B cell (primary cell): ENCODE results near the gene IGSF3. TPM values are rescaled to one million over a fixed set of nuclear protein-coding genes. Genes with fewer than 3 reads are reported as not detected.

Experiments
- ATAC-seq: fragments of 200-7000 bp; cut with Tn5 transposase; one replicate; pipeline ENCODE4 v1.10.0; 2021; ENCODE audit warnings: low read depth, mild to moderate bottlenecking, moderate number of reproducible peaks, moderate library complexity
- CTCF ChIA-PET: fragments of 350-600 bp; sonication (Branson Sonifier 250); formaldehyde crosslinking; loops from one replicate; lab custom pipeline; 2021; ENCODE audit warnings: antibody characterized with exemption, inconsistent platforms; lab: Charles Lee
- POLR2A ChIA-PET: fragments of 350-600 bp; sonication (Branson Sonifier 250); formaldehyde crosslinking; loops from one replicate; lab custom pipeline; 2021; ENCODE audit warnings: antibody characterized with exemption; lab: Charles Lee
- DNase-seq: peaks from one replicate; pipeline ENCODE4 v3.0.0; 2013
- H2AFZ ChIP-seq: 2 replicates; pipeline ENCODE4 v1.6.1; 2012; ENCODE audit warnings: mild to moderate bottlenecking, low read depth, low read length; ENCODE audit not compliant: insufficient read depth, poor library complexity, severe bottlenecking
- H3K27ac ChIP-seq, 2 donors: 1 replicate in 1 of 2; 2 replicates in 1 of 2; pipeline ENCODE4 v1.5.1; 2012 to 2013; ENCODE audit warnings: low read length in 2 of 2, mild to moderate bottlenecking in 2 of 2, moderate library complexity in 1 of 2
- H3K27me3 ChIP-seq, 4 experiments: fragments of 200-600 bp in 1 of 4; sonication (generic) in 1 of 4; replicated peaks in 1 of 4; 1 replicate in 2 of 4; 2 replicates in 2 of 4; pipeline versions ENCODE4 v1.6.1 to v1.7.0; 2013 to 2016; ENCODE audit warnings: low read length in 3 of 4, mild to moderate bottlenecking in 2 of 4, mixed read lengths in 1 of 4, moderate library complexity in 1 of 4; ENCODE audit not compliant: insufficient read depth in 4 of 4, control insufficient read depth in 3 of 4; ENCODE audit errors: control extremely low read depth in 1 of 4
- H3K36me3 ChIP-seq, 2 experiments: replicated peaks in 1 of 2; 1 replicate in 1 of 2; 2 replicates in 1 of 2; pipeline versions ENCODE4 v1.6.1 to v1.7.1; 2013; ENCODE audit warnings: low read length in 1 of 2; ENCODE audit not compliant: insufficient read depth in 2 of 2, control insufficient read depth in 1 of 2; ENCODE audit errors: control extremely low read depth in 1 of 2, extremely low read depth in 1 of 2
- H3K4me1 ChIP-seq, 2 donors: fragments of 200-600 bp in 1 of 2; sonication (generic) in 1 of 2; 1 replicate in 1 of 2; 2 replicates in 1 of 2; pipeline versions ENCODE4 v1.5.1 to v1.6.1; 2013 to 2017; ENCODE audit warnings: low read length in 2 of 2; ENCODE audit not compliant: control insufficient read depth in 2 of 2, insufficient read depth in 2 of 2
- H3K4me2 ChIP-seq: replicated peaks from 2 replicates; pipeline ENCODE3; 2012; ENCODE audit warnings: mild to moderate bottlenecking, low read depth, low read length; ENCODE audit not compliant: poor library complexity, severe bottlenecking
- H3K4me3 ChIP-seq, 5 experiments: fragments of 200-600 bp in 1 of 5; sonication (generic) in 1 of 5; 1 replicate in 3 of 5; 2 replicates in 2 of 5; pipeline versions ENCODE4 v1.5.1 to v1.7.0; 2011 to 2016; ENCODE audit warnings: low read length in 4 of 5, mild to moderate bottlenecking in 4 of 5, low read depth in 2 of 5, control low read depth in 1 of 5, moderate library complexity in 1 of 5; ENCODE audit not compliant: insufficient read depth in 1 of 5; ENCODE audit errors: control extremely low read depth in 1 of 5, extremely low read depth in 1 of 5
- H3K79me2 ChIP-seq: fragments of 200-600 bp; sonication (generic); one replicate; pipeline ENCODE4 v1.6.0; 2016; ENCODE audit warnings: low read length; ENCODE audit not compliant: control insufficient read depth, insufficient read depth
- H3K9ac ChIP-seq: fragments of 200-600 bp; sonication (generic); 2 replicates; pipeline ENCODE4 v1.6.1; 2017; ENCODE audit warnings: mild to moderate bottlenecking, low read length, moderate library complexity
- H3K9me3 ChIP-seq, 3 donors: one replicate each; pipeline versions ENCODE4 v1.6.1 to v1.7.1; 2013; ENCODE audit warnings: low read length in 2 of 3; ENCODE audit not compliant: control insufficient read depth in 2 of 3, insufficient read depth in 1 of 3; ENCODE audit errors: control extremely low read depth in 1 of 3
- H4K20me1 ChIP-seq: 2 replicates; pipeline ENCODE4 v1.6.0; 2012; ENCODE audit warnings: mild to moderate bottlenecking, low read length; ENCODE audit not compliant: insufficient read depth, control insufficient read depth, poor library complexity, severe bottlenecking
- H3K27ac Mint-ChIP-seq: one replicate; pipeline ENCODE4 v1.8.0; 2021; ENCODE audit warnings: mixed read lengths
- H3K27me3 Mint-ChIP-seq: one replicate; pipeline ENCODE4 v1.8.0; 2021; ENCODE audit warnings: mixed read lengths
- H3K4me1 Mint-ChIP-seq: one replicate; pipeline ENCODE4 v1.8.0; 2021; ENCODE audit warnings: mixed read lengths
- H3K4me3 Mint-ChIP-seq: one replicate; pipeline ENCODE4 v1.8.0; 2021; ENCODE audit warnings: mixed read lengths
- H3K9me3 Mint-ChIP-seq: one replicate; pipeline ENCODE4 v1.8.0; 2022; ENCODE audit warnings: mixed read lengths; ENCODE audit not compliant: insufficient read depth
- CTCF ChIP-seq: fragments of 200-600 bp; IDR thresholded peaks from one replicate; pipeline ENCODE4 v1.8.0; 2022; ENCODE audit warnings: antibody characterized with exemption, mild to moderate bottlenecking
- EZH2 ChIP-seq: IDR thresholded peaks from 2 replicates; pipeline ENCODE4 v1.6.1; 2012; ENCODE audit warnings: borderline replicate concordance, low read depth, mild to moderate bottlenecking, moderate library complexity, low read length; ENCODE audit not compliant: insufficient read depth, poor library complexity, severe bottlenecking
- WGBS: methylation state at CpG from one replicate; pipeline ENCODE4 v1.1.5; 2013; ENCODE audit warnings: missing lambda C conversion rate; ENCODE audit not compliant: insufficient coverage; 5-methylcytosine and 5-hydroxymethylcytosine counted together
- intact Hi-C: fragments of 100-400 bp; cut with micrococcal nuclease; formaldehyde crosslinking; loops from one replicate; pipeline ENCODE4 v1.10.0; 2022
- polyA plus RNA-seq: library from polyadenylated mRNA; depleted of rRNA; stranded (reverse); fragments of >200 nt; gene quantifications from 2 replicates; pipeline ENCODE4 v1.2.3, GENCODE V29; 2012
- total RNA-seq, 2 donors: library from RNA; stranded (reverse); fragments of 120-200 nt in 1 of 2; gene quantifications; 1 replicate in 1 of 2; 2 replicates in 1 of 2; pipeline versions ENCODE4 v1.2.3 to v1.2.4, GENCODE V29; 2013 to 2022

Gene IGSF3
- total and polyA plus RNA-seq, 2 donors (not counting 1 experiment from before 2014, with no cell fraction given): 0.49 TPM; not detected in 1

DNA sequence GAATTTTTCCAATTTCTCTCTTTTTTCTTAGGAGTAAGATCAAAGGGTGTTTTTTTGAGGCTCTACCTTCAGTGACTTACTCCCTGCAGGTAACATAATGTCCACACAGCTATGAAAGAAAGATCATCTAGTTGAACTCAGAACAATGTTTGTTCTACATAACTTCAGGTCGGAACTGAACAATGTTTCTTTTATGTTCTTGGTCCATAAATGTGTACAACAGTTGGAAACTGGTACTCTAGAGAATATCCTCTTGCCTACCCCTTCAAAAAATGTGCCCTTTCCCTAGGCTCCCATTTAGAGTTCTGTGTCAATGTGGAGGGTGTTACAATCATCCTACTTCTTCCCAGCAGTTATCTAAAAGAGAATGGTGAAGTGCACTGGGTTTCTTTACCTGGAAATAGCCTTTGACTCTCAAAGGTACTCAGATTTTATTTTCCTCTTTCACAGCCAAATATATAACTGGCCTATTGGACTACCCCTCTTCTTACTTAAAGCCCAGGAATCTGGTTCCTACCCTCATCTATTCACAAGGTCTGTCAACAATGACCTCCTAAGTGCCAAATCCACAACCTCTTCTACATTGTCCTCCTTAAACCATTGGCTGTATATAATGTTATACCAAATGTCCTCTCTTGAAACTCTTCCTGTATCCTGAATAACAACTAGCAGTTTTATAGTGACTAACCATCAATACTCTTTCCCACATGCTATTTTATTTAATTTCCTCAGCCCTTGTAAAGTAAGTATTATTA lies 139.0 kb downstream of the IGSF3 start:
- Histone ChIP-seq H4K20me1 (no peaks in the 10 kb centered on the region), H2AFZ (no peak overlapping the region), H3K4me1 (no peaks in the 10 kb centered on the region), H3K9me3 (peaks cover 0 to 1% (median 0%) of the 10 kb centered on the region in 3 donors), H3K27ac (no peak overlapping the region), H3K4me3 (no peak overlapping the region), H3K4me2 (no peak overlapping the region), H3K27me3 (no peaks in the 10 kb centered on the region), H3K79me2 (no peaks in the 10 kb centered on the region), H3K9ac (no peak overlapping the region), H3K36me3 (no peaks in the 10 kb centered on the region)
- no peaks in the 10 kb centered on the region for H3K9me3 Mint-ChIP-seq
- WGBS: no CpG with 5 or more reads among the region's 1 CpG
- ATAC-seq: no peak
- DNase-seq: no peak
- H3K27ac Mint-ChIP-seq: no peak overlapping the region
- ChIA-PET CTCF (interaction anchor here (1.0 kb wide), 1 partner anchor 389 kb away, joined by 3 read pairs; no protein-coding TSS in a partner anchor), POLR2A (no interaction called here)
- no peaks in the 10 kb centered on the region for H3K4me1 Mint-ChIP-seq
- intact Hi-C loops: loop anchor here (1.0 kb wide), 1 partner anchor 15 kb away; no protein-coding TSS in a partner anchor
- no peak for TF ChIP-seq CTCF
- no peaks in the 10 kb centered on the region for H3K27me3 Mint-ChIP-seq
- H3K4me3 Mint-ChIP-seq: no peak overlapping the region

DNA sequence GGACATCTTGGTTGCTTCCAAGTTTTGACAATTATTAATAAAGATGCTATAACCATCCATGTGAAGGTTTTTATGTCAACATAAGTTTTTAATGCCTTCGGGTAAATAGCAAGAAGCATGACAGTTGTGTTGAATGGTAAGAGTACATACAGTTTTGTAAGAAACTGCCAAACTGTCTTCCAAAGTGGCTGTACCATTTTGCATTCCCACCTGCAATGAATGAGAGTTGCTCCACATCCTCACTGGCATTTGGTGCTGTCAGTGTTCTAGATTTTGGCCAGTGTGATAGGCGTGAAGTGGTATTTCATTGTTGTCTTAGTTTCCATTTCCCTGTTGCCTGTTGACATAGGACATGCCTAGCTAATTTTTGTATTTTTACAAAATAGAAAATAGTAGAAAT lies 142.1 kb downstream of the IGSF3 start:
- peaks cover 0 to 2% (median 0%) of the 10 kb centered on the region in 3 donors for H3K9me3 ChIP-seq
- H3K27ac Mint-ChIP-seq: no peak overlapping the region
- ATAC-seq (no peak), DNase-seq (no peak)
- no peaks in the 10 kb centered on the region for H4K20me1 ChIP-seq
- H3K4me2 ChIP-seq: no peak overlapping the region
- H3K27me3 ChIP-seq: no peaks in the 10 kb centered on the region
- POLR2A ChIA-PET: no interaction called here
- no peak overlapping the region for H2AFZ ChIP-seq
- H3K4me1 Mint-ChIP-seq: no peaks in the 10 kb centered on the region
- H3K79me2 ChIP-seq: no peaks in the 10 kb centered on the region
- H3K4me3 Mint-ChIP-seq: no peak overlapping the region
- CTCF ChIA-PET: interaction anchor here (1.0 kb wide), 1 partner anchor 16 kb away, joined by 3 read pairs; no protein-coding TSS in a partner anchor
- no peak overlapping the region for H3K9ac ChIP-seq
- H3K27me3 Mint-ChIP-seq: no peaks in the 10 kb centered on the region
- no peak overlapping the region for H3K4me3 ChIP-seq
- TF ChIP-seq EZH2: no peak
- no peak for TF ChIP-seq CTCF
- WGBS: no CpG with 5 or more reads among the region's 2 CpGs
- intact Hi-C loops: no loop called here
- peaks cover 0 to 1% of the 10 kb centered on the region in 2 experiments for H3K36me3 ChIP-seq
- no peaks in the 10 kb centered on the region for H3K4me1 ChIP-seq
- no peaks in the 10 kb centered on the region for H3K9me3 Mint-ChIP-seq
- H3K27ac ChIP-seq: no peak overlapping the region
